Adrenal gland (tissue), 12 donors: ENCODE results near the gene TDRD12. TPM values are rescaled to one million over a fixed set of nuclear protein-coding genes. Genes with fewer than 3 reads are reported as not detected.

Experiments
- DNase-seq, 7 donors: peaks; one replicate each; pipeline ENCODE4 v3.0.0-alpha.2; 2019 to 2020
- H3K27ac ChIP-seq, 5 donors: fragments of 200-600 bp; sonication (generic) in 4 of 5; 1 replicate in 3 of 5; 2 replicates in 2 of 5; pipeline versions ENCODE4 v1.5.1 to v1.8.0; 2016 to 2020; ENCODE audit warnings: mild to moderate bottlenecking in 1 of 5
- H3K27me3 ChIP-seq: fragments of 200-600 bp; 2 replicates; pipeline ENCODE4 v1.8.0; 2021
- H3K36me3 ChIP-seq, 2 donors: fragments of 200-600 bp; replicated peaks in 1 of 2; 1 replicate in 1 of 2; 2 replicates in 1 of 2; pipeline versions ENCODE4 v1.5.1 to v1.8.0; 2018 to 2022
- H3K4me1 ChIP-seq, 2 donors: fragments of 200-600 bp; replicated peaks in 1 of 2; 1 replicate in 1 of 2; 2 replicates in 1 of 2; pipeline versions ENCODE4 v1.5.1 to v1.8.0; 2018 to 2021
- H3K4me3 ChIP-seq, 4 donors: fragments of 200-600 bp; sonication (generic) in 3 of 4; one replicate each; pipeline ENCODE4 v1.5.1; 2016 to 2018
- H3K9me3 ChIP-seq, 3 donors: fragments of 200-600 bp; sonication (generic) in 1 of 3; replicated peaks in 1 of 3; 1 replicate in 2 of 3; 2 replicates in 1 of 3; pipeline versions ENCODE4 v1.5.1 to v1.8.0; 2016 to 2021
- CTCF ChIP-seq, 6 experiments: fragments of 450-650 bp in 4 of 6; fragments of 200-600 bp in 2 of 6; sonication (generic) in 1 of 6; IDR thresholded peaks; 1 replicate in 5 of 6; 2 replicates in 1 of 6; pipeline versions ENCODE4 v1.5.1 to v1.8.0; 2016 to 2021; ENCODE audit warnings: antibody characterized with exemption in 6 of 6, mild to moderate bottlenecking in 2 of 6, moderate library complexity in 1 of 6
- POLR2A ChIP-seq, 2 donors: fragments of 450-650 bp; IDR thresholded peaks; one replicate each; pipeline ENCODE4 v1.6.1; 2017; ENCODE audit warnings: antibody characterized with exemption in 2 of 2, mild to moderate bottlenecking in 2 of 2, moderate library complexity in 1 of 2
- WGBS, 4 donors: extraction: QIAGEN DNeasy Blood & Tissue Kit in 2 of 4; methylation state at CpG; one replicate each; pipeline versions ENCODE4 v1.1.5 to v1.1.7; 2013 to 2017; 5-methylcytosine and 5-hydroxymethylcytosine counted together
- intact Hi-C, 2 donors: fragments of 100-400 bp; cut with DNase I; formaldehyde crosslinking; loops; one replicate each; pipeline versions ENCODE4 v1.14.1 to v1.15.0; 2022 to 2023
- polyA plus RNA-seq, 3 donors: library from polyadenylated mRNA; stranded (reverse); fragments of 200-250 nt in 2 of 3; fragments of 350-450 nt in 1 of 3; fragmentation: Illumina TruSeq in 1 of 3; extraction: RNeasy Lipid Tissue Mini Kit (QIAGEN cat#74804) in 1 of 3; gene quantifications; one replicate each; pipeline ENCODE4 v1.2.3, GENCODE V29; 2013 to 2014
- total RNA-seq, 9 donors: library from RNA; depleted of rRNA in 4 of 9; stranded (reverse); fragments of >200 nt in 4 of 9; fragments of 120-200 nt in 1 of 9; fragmentation: NEBNext Ultra II Directional in 1 of 9; extraction: Animal tissue kit (Norgen Biotek cat#: 25700) in 1 of 9; gene quantifications; one replicate each; pipeline versions ENCODE4 v1.1.0 to v1.2.4, GENCODE V29; 2013 to 2023
- donor health status: healthy with polysubstance abuse.
- donor health status: Bipolar disorder and iron deficiency.
- donor health status: DM: yes; HTN: yes; CAD: no.
- donor health status: DM: no; HTN: no; CAD: no.
- donor health status: DM: no; HTN: no; CAD: no.
- donor health status: DM: yes; HTN: yes; CAD: no.

Gene TDRD12
- total and polyA plus RNA-seq, 12 donors: 0.08 to 3.7 (median 1.1) TPM; not detected in 2

GRCh38 chr19:32767951-32768679 lies 48.5 kb downstream of the TDRD12 start:
- no peak for TF ChIP-seq CTCF (IDR thresholded peaks at IDR 0.05)
- no peak for TF ChIP-seq POLR2A (IDR thresholded peaks at IDR 0.05)
- WGBS, 4 donors: 84 to 90% (median 85%) methylated on average over 5 to 6 of the region's 6 CpGs
- no peaks in the 10 kb centered on the region for H3K27me3 ChIP-seq

GRCh38 chr19:32771596-32771995 lies 52.0 kb downstream of the TDRD12 start:
- intact Hi-C loops: no loop called here
- Histone ChIP-seq H3K4me1 (no peaks in the 10 kb centered on the region), H3K27me3 (no peaks in the 10 kb centered on the region), H3K4me3 (no peak overlapping the region), H3K36me3 (no peaks in the 10 kb centered on the region), H3K9me3 (no peaks in the 10 kb centered on the region), H3K27ac (no peak overlapping the region)
- no peak for TF ChIP-seq CTCF (IDR thresholded peaks at IDR 0.05)
- TF ChIP-seq POLR2A (IDR thresholded peaks at IDR 0.05): no peak
- 87 to 93% (median 88%) methylated on average over 5 of the region's 5 CpGs for WGBS, 4 donors
- no peak for DNase-seq

More at GRCh38 chr19:32767951-32768679, 48.5 kb downstream of the TDRD12 start:
- Histone ChIP-seq H3K9me3 (no peaks in the 10 kb centered on the region), H3K36me3 (no peaks in the 10 kb centered on the region), H3K27ac (no peak overlapping the region), H3K4me1 (no peaks in the 10 kb centered on the region), H3K4me3 (no peak overlapping the region)
- no peak for DNase-seq
- intact Hi-C loops: no loop called here

- intact Hi-C loops: no loop called here
- TF ChIP-seq CTCF (IDR thresholded peaks at IDR 0.05) (no peak), POLR2A (IDR thresholded peaks at IDR 0.05) (no peak)
- no peaks in the 10 kb centered on the region for H3K9me3 ChIP-seq
- H3K4me3 ChIP-seq: no peak overlapping the region
- no peak overlapping the region for H3K27ac ChIP-seq
- H3K36me3 ChIP-seq: no peaks in the 10 kb centered on the region
- no peaks in the 10 kb centered on the region for H3K27me3 ChIP-seq
- DNase-seq: no peak
- WGBS, 4 donors: 78 to 91% (median 88%) methylated on average over 4 of the region's 4 CpGs
- H3K4me1 ChIP-seq: no peaks in the 10 kb centered on the region
These were observed 53.6 kb downstream of the TDRD12 start for GRCh38 chr19:32773126-32773525.

GRCh38 chr19:32779082-32779481 lies 59.5 kb downstream of the TDRD12 start:
- 67 to 83% (median 80%) methylated on average over 4 to 7 of the region's 7 CpGs for WGBS, 4 donors
- intact Hi-C loops: no loop called here
- Histone ChIP-seq H3K4me3 (no peak overlapping the region), H3K27me3 (no peaks in the 10 kb centered on the region), H3K4me1 (no peaks in the 10 kb centered on the region), H3K27ac (no peak overlapping the region), H3K36me3 (no peaks in the 10 kb centered on the region), H3K9me3 (no peaks in the 10 kb centered on the region)
- no peak for TF ChIP-seq CTCF (IDR thresholded peaks at IDR 0.05)
- no peak for TF ChIP-seq POLR2A (IDR thresholded peaks at IDR 0.05)
- no peak for DNase-seq
